ENCODE data around the gene TMEM72.

- no peak for TF ChIP-seq SMC3 (IDR thresholded peaks at IDR 0.05)
- TF ChIP-seq GATA3 (IDR thresholded peaks at IDR 0.05; ENCODE audit: borderline replicate concordance), result no peak
- no peak for TF ChIP-seq PBX3 (IDR thresholded peaks at IDR 0.05)
- TF ChIP-seq CTCF (IDR thresholded peaks at IDR 0.05), result no peak
These were observed 49.5 kb downstream of the TMEM72 start for GRCh38 chr10:44960482-44961229.
